Germinal center (tissue), 1 donor: ENCODE measurements around the gene TMC8.

Source experiments
- DNase-seq: peaks from one replicate; pipeline ENCODE4 v3.0.0; 2012; ENCODE audit warnings: mixed read lengths, low spot score

The TMC8 gene

GRCh38 chr17:78180083-78180482, 49.5 kb downstream of the TMC8 start:
- no peak for DNase-seq

GRCh38 chr17:78180508-78180907, 49.9 kb downstream of the TMC8 start:
- DNase-seq, result no peak

- DNase-seq, result no peak
Observed at GRCh38 chr17:78182504-78182903, 51.9 kb downstream of the TMC8 start.

- DNase-seq, result no peak
Observed at GRCh38 chr17:78183916-78184315, 53.3 kb downstream of the TMC8 start.

- no peak for DNase-seq
Observed at GRCh38 chr17:78184351-78184750, 53.8 kb downstream of the TMC8 start.

- no peak for DNase-seq
Observed at GRCh38 chr17:78184868-78185267, 54.3 kb downstream of the TMC8 start.

- peak; percentile 26 for DNase-seq
Observed at GRCh38 chr17:78185981-78186691, 55.6 kb downstream of the TMC8 start.

- DNase-seq, result peak; percentile 96
Observed at GRCh38 chr17:78186692-78187595, 56.4 kb downstream of the TMC8 start, which contains the start of the genes AFMID and TK1. Gene AFMID, plus strand, starts transcription at chr17:78187362. Its CDS starts 9 bp downstream, at chr17:78187371. Gene TK1, minus strand, starts transcription at chr17:78187052. Its CDS starts 58 bp downstream, at chr17:78186994.
